ENCODE measurements around the gene NFATC1. TPM values are rescaled to one million over a fixed set of nuclear protein-coding genes. Genes with fewer than 3 reads are reported as not detected.

NFATC1 gene
- total RNA-seq, 1 donor from 2014 or later = 21.9 TPM

DNA sequence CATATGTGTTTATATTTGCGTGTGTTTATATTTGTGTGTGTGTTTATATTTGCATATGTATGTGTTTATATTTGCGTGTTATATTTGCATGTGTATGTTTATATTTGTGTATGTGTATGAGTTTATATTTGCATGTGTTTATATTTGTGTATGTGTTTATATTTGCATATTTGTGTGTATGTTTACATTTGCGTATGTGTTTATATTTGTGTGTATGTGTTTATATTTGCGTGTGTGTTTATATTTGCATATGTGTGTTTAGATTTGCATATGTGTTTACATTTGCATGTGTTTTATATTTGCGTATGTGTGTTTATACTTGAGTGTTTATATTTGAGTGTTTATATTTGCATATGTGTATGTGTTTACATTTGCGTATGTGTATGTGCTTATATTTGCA lies 168.2 kb downstream of the NFATC1 start:
- no peak for DNase-seq (ENCODE audit: extremely low spot score in 2 of 2)
- Histone ChIP-seq H3K4me1 (peaks cover 15% of the 10 kb centered on the region), H3K27me3 (no peaks in the 10 kb centered on the region), H3K4me3 (no peak overlapping the region), H3K9me3 (no peaks in the 10 kb centered on the region), H3K27ac (no peak overlapping the region), H3K36me3 (no peaks in the 10 kb centered on the region)
- intact Hi-C loops (cut with DNase I) = no loop called here
- no peak for TF ChIP-seq POLR2AphosphoS5 (IDR thresholded peaks at IDR 0.05; ENCODE audit: insufficient read depth in 1 of 2, low read depth in 1 of 2)
- TF ChIP-seq, protein P1, sequence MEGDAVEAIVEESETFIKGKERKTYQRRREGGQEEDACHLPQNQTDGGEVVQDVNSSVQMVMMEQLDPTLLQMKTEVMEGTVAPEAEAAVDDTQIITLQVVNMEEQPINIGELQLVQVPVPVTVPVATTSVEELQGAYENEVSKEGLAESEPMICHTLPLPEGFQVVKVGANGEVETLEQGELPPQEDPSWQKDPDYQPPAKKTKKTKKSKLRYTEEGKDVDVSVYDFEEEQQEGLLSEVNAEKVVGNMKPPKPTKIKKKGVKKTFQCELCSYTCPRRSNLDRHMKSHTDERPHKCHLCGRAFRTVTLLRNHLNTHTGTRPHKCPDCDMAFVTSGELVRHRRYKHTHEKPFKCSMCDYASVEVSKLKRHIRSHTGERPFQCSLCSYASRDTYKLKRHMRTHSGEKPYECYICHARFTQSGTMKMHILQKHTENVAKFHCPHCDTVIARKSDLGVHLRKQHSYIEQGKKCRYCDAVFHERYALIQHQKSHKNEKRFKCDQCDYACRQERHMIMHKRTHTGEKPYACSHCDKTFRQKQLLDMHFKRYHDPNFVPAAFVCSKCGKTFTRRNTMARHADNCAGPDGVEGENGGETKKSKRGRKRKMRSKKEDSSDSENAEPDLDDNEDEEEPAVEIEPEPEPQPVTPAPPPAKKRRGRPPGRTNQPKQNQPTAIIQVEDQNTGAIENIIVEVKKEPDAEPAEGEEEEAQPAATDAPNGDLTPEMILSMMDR (IDR thresholded peaks at IDR 0.05) = no peak
- TF ChIP-seq POLR2A (IDR thresholded peaks at IDR 0.05) = no peak

DNA sequence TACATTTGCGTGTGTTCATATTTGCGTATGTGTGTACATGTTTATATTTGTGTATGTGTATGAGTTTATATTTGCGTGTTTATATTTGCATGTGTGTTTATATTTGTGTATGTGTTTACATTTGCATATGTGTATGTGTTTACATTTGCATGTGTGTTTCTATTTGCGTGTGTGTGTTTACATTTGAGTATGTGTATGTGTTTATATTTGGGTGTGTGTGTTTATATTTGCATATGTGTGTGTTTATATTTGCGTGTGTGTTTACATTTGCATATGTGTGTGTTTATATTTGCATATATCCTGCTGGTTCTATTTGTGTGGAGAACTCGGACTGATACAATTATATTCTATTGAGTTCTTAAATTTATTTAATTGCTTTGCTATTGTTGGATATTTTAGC lies 168.7 kb downstream of the NFATC1 start:
- DNase-seq (ENCODE audit: extremely low spot score in 2 of 2) = no peak
- Histone ChIP-seq H3K4me3 (no peak overlapping the region), H3K4me1 (peaks cover 15% of the 10 kb centered on the region), H3K9me3 (no peaks in the 10 kb centered on the region), H3K27ac (no peak overlapping the region), H3K36me3 (no peaks in the 10 kb centered on the region), H3K27me3 (no peaks in the 10 kb centered on the region)
- intact Hi-C loops (cut with DNase I) = no loop called here
- TF ChIP-seq, protein P1 (IDR thresholded peaks at IDR 0.05) = no peak
- TF ChIP-seq POLR2AphosphoS5 (IDR thresholded peaks at IDR 0.05; ENCODE audit: insufficient read depth in 1 of 2, low read depth in 1 of 2) = no peak
- no peak for TF ChIP-seq POLR2A (IDR thresholded peaks at IDR 0.05)

DNA sequence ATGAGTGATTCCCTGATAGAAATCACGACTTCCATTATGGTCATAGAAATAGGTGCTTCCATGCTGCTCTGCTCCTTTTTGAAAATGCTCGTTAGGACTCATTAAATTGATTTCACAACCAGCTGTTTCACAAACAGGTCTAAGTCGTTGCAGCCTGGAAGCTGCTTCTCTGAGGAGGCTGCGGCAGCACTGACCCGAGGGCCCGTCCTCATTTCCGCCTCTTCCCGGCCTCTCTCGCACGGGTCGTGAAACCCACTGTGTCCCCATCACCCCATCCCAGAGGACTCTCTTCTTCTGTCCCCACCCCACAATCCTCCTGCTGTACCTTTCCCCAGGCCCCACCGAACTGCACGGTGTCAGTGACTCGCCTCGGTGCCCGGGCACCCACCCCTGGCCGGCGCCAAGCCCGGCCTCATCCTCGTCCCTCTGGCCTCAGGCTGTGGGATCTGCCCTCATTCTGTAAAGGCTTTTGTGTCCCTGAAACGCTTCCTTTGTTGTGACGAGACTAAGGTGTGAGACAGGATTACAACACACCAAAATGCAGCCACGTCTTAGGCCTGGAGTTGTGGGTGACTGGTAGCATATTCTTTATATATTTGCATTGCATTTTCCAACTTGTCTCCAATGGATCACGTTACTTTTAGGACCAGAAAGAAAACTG lies 171.2 kb downstream of the NFATC1 start:
- intact Hi-C loops (cut with DNase I) = no loop called here
- no peak for DNase-seq (ENCODE audit: extremely low spot score in 2 of 2)
- no peak for TF ChIP-seq POLR2AphosphoS5 (IDR thresholded peaks at IDR 0.05; ENCODE audit: insufficient read depth in 1 of 2, low read depth in 1 of 2)

DNA sequence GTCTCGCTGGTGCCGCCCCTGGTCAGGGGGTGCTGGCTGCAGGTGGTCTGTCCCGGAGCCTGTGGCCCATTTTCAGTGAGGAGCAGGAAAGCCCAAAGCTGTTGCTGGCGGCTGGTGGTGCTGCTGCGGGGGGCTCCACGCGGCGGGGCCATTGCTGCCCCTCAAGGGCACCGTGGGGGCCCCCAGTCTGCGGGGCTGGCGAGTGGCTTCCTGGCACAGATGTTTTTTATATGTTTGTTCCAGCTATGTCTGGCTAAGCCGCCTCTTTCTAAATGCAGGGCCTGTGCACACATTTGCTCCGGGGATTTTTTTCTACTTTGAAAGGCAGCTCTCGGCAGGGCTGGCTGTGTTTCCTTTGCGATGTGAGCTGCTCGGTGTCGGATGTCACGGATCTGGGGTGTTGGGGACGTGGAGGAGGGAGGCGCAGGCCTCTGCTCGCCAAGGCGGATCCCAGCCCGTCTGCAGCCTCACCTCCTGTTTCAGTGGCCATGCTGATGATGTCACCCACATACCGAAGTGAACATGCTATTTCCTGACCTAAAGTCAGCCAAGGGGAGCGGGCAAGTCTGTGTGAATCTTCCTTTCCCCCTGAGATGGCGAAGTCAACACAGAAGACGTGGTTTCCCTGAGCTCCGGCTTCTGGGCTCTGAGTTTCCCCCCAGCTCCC lies 171.9 kb downstream of the NFATC1 start:
- no peaks in the 10 kb centered on the region for H3K27me3 ChIP-seq

More for the DNA sequence above, 171.2 kb downstream of the NFATC1 start:
- Histone ChIP-seq H3K36me3 (no peaks in the 10 kb centered on the region), H3K4me1 (peaks cover 15% of the 10 kb centered on the region), H3K27ac (no peak overlapping the region), H3K27me3 (no peaks in the 10 kb centered on the region), H3K9me3 (no peaks in the 10 kb centered on the region), H3K4me3 (no peak overlapping the region)

DNA sequence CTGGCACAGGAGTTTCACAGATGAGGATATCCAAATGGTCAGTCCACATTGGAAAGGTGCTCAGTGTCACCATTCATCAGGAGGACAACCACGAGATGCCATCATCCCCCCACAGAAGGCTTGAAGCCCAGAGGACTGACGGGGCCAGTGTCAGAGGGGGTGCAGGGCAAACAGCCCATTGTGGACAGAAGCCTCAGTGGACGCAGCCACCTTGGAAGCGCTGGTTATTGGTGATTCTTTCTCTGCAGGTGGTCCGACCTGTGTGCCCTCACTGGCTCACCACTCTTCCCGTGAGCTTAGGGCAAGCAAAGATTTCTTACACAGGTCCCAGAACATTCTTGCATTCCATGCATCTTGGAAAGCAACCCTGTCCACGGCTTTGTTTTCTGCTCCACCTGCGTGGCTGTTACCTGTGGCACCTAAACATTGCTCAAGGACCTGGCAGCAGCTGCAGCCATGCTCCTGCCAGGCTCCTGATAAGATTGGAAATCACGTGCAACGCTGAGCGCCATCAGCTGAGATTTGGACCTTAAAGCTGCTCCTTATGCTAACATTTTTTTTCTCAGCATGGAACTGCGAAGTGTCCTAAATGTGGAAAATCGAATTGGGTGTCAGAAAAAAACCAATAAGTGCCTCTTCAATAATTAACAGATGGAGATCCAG lies 172.9 kb downstream of the NFATC1 start:
- Histone ChIP-seq H3K27ac (no peak overlapping the region), H3K4me1 (peaks cover 15% of the 10 kb centered on the region), H3K9me3 (no peaks in the 10 kb centered on the region), H3K36me3 (no peaks in the 10 kb centered on the region), H3K4me3 (no peak overlapping the region), H3K27me3 (no peaks in the 10 kb centered on the region)
- DNase-seq (ENCODE audit: extremely low spot score in 2 of 2) = no peak
- TF ChIP-seq, protein P1 (IDR thresholded peaks at IDR 0.05) = no peak
- TF ChIP-seq POLR2AphosphoS5 (IDR thresholded peaks at IDR 0.05; ENCODE audit: insufficient read depth in 1 of 2, low read depth in 1 of 2) (no peak), POLR2A (IDR thresholded peaks at IDR 0.05) (no peak)
- intact Hi-C loops (cut with DNase I) = no loop called here

More for the DNA sequence above, 171.9 kb downstream of the NFATC1 start:
- TF ChIP-seq, protein P1 (IDR thresholded peaks at IDR 0.05) = no peak
- peak in 1 of 2 donors; percentile 39 for TF ChIP-seq POLR2AphosphoS5 (IDR thresholded peaks at IDR 0.05; ENCODE audit: insufficient read depth in 1 of 2, low read depth in 1 of 2)
- H3K36me3 ChIP-seq = no peaks in the 10 kb centered on the region
- no peak for DNase-seq (ENCODE audit: extremely low spot score in 2 of 2)
- intact Hi-C loops (cut with DNase I) = no loop called here
- no peaks in the 10 kb centered on the region for H3K9me3 ChIP-seq
- no peak overlapping the region for H3K27ac ChIP-seq
- peak overlapping the region in 1 of 2 donors; percentile 21 for H3K4me3 ChIP-seq
- H3K4me1 ChIP-seq = peaks cover 15% of the 10 kb centered on the region

All from vagina (tissue), 2 donors.